ENCODE measurements around the gene ARL5B. TPM values are rescaled to one million over a fixed set of nuclear protein-coding genes. Genes with fewer than 3 reads are reported as not detected.

Gene ARL5B
- total RNA-seq, 2 donors from 2014 or later: 8.6 to 13.8 TPM

- WGBS, 2 donors: 73 to 82% methylated on average over 23 to 30 of the region's 31 CpGs
- DNase-seq (no peak), ATAC-seq (no peak)
Measured at GRCh38 chr10:18710201-18710653, 51.0 kb downstream of the ARL5B start.

GRCh38 chr10:18713077-18713476, 53.8 kb downstream of the ARL5B start:
- DNase-seq: no peak

More at GRCh38 chr10:18710201-18710653, 51.0 kb downstream of the ARL5B start:
- Histone ChIP-seq H3K9me3 (no peaks in the 10 kb centered on the region), H3K36me3 (replicated peaks in 1 of 2; ENCODE audit: insufficient read depth in 1 of 2, low read depth in 2 of 2) (no peaks in the 10 kb centered on the region), H3K27ac (no peak overlapping the region), H3K27me3 (no peaks in the 10 kb centered on the region), H3K4me3 (no peak overlapping the region), H3K4me1 (no peaks in the 10 kb centered on the region)
- intact Hi-C loops (cut with DNase I): no loop called here
- TF ChIP-seq CTCF (IDR thresholded peaks at IDR 0.05) (no peak), POLR2A (IDR thresholded peaks at IDR 0.05) (no peak)

GRCh38 chr10:18718991-18719390, 59.8 kb downstream of the ARL5B start:
- ATAC-seq: no peak
- no peaks in the 10 kb centered on the region for H3K36me3 ChIP-seq (replicated peaks in 1 of 2; ENCODE audit: insufficient read depth in 1 of 2, low read depth in 2 of 2)
- no peak overlapping the region for H3K4me3 ChIP-seq
- TF ChIP-seq CTCF (IDR thresholded peaks at IDR 0.05): no peak
- H3K27me3 ChIP-seq: no peaks in the 10 kb centered on the region
- H3K4me1 ChIP-seq: no peaks in the 10 kb centered on the region
- WGBS, 2 donors: 77 to 100% methylated on average over 1 of the region's 1 CpG
- intact Hi-C loops (cut with DNase I): no loop called here
- no peaks in the 10 kb centered on the region for H3K9me3 ChIP-seq
- no peak for DNase-seq
- no peak overlapping the region for H3K27ac ChIP-seq

More at GRCh38 chr10:18713077-18713476, 53.8 kb downstream of the ARL5B start:
- Histone ChIP-seq H3K4me3 (no peak overlapping the region), H3K9me3 (no peaks in the 10 kb centered on the region), H3K4me1 (no peaks in the 10 kb centered on the region), H3K27me3 (no peaks in the 10 kb centered on the region), H3K36me3 (replicated peaks in 1 of 2; ENCODE audit: insufficient read depth in 1 of 2, low read depth in 2 of 2) (no peaks in the 10 kb centered on the region), H3K27ac (no peak overlapping the region)
- ATAC-seq: peak; percentile 33
- WGBS, 2 donors: 39 to 43% methylated on average over 6 of the region's 6 CpGs
- intact Hi-C loops (cut with DNase I): no loop called here
- TF ChIP-seq CTCF (IDR thresholded peaks at IDR 0.05): no peak
- no peak for TF ChIP-seq POLR2A (IDR thresholded peaks at IDR 0.05)

GRCh38 chr10:18719811-18720210, 60.6 kb downstream of the ARL5B start:
- no peak for DNase-seq
- Histone ChIP-seq H3K27ac (no peak overlapping the region), H3K36me3 (replicated peaks in 1 of 2; ENCODE audit: insufficient read depth in 1 of 2, low read depth in 2 of 2) (no peaks in the 10 kb centered on the region), H3K27me3 (no peaks in the 10 kb centered on the region), H3K4me3 (no peak overlapping the region), H3K9me3 (no peaks in the 10 kb centered on the region), H3K4me1 (no peaks in the 10 kb centered on the region)
- TF ChIP-seq CTCF (IDR thresholded peaks at IDR 0.05): no peak
- TF ChIP-seq POLR2A (IDR thresholded peaks at IDR 0.05): no peak
- no peak for ATAC-seq
- intact Hi-C loops (cut with DNase I): no loop called here
- 86 to 93% methylated on average over 1 of the region's 1 CpG for WGBS, 2 donors

- 40 to 51% methylated on average over 8 to 9 of the region's 9 CpGs for WGBS, 2 donors
- TF ChIP-seq POLR2A (IDR thresholded peaks at IDR 0.05) (no peak), CTCF (IDR thresholded peaks at IDR 0.05) (no peak)
- intact Hi-C loops (cut with DNase I): no loop called here
- Histone ChIP-seq H3K27me3 (no peaks in the 10 kb centered on the region), H3K36me3 (replicated peaks in 1 of 2; ENCODE audit: insufficient read depth in 1 of 2, low read depth in 2 of 2) (no peaks in the 10 kb centered on the region), H3K4me1 (no peaks in the 10 kb centered on the region), H3K4me3 (no peak overlapping the region), H3K27ac (no peak overlapping the region), H3K9me3 (no peaks in the 10 kb centered on the region)
- no peak for DNase-seq
- ATAC-seq: no peak
Measured at GRCh38 chr10:18721067-18721466, 61.8 kb downstream of the ARL5B start.
